NCI-H460 (cell line): ENCODE data around the gene MRPS15. TPM values are rescaled to one million over a fixed set of nuclear protein-coding genes. Genes with fewer than 3 reads are reported as not detected.
"Not testable (repeated sequence)": the region's sequence is repeated elsewhere in the genome, so short reads cannot be mapped to it uniquely, and the experiment has no call there.

Experiments
- DNase-seq: peaks from one replicate; pipeline ENCODE4 v3.0.0-alpha.2; 2016; ENCODE audit warnings: low read depth; ENCODE audit errors: extremely low read depth
- polyA plus RNA-seq: library from polyadenylated mRNA; depleted of rRNA; stranded (reverse); fragments of >200 nt; gene quantifications from 2 replicates; pipeline ENCODE4 v1.2.3, GENCODE V29; 2014; cell fraction: nucleus; rRNA removed
- total RNA-seq: library from RNA; depleted of rRNA; stranded (reverse); fragments of >200 nt; shearing (Covaris generic); gene quantifications from 2 replicates; pipeline ENCODE4 v1.2.3, GENCODE V29; 2014; rRNA removed

Gene MRPS15
- 139 and 142 TPM in 2 replicates for total RNA-seq
- 79.4 and 103 TPM in 2 replicates for polyA plus RNA-seq

DNA sequence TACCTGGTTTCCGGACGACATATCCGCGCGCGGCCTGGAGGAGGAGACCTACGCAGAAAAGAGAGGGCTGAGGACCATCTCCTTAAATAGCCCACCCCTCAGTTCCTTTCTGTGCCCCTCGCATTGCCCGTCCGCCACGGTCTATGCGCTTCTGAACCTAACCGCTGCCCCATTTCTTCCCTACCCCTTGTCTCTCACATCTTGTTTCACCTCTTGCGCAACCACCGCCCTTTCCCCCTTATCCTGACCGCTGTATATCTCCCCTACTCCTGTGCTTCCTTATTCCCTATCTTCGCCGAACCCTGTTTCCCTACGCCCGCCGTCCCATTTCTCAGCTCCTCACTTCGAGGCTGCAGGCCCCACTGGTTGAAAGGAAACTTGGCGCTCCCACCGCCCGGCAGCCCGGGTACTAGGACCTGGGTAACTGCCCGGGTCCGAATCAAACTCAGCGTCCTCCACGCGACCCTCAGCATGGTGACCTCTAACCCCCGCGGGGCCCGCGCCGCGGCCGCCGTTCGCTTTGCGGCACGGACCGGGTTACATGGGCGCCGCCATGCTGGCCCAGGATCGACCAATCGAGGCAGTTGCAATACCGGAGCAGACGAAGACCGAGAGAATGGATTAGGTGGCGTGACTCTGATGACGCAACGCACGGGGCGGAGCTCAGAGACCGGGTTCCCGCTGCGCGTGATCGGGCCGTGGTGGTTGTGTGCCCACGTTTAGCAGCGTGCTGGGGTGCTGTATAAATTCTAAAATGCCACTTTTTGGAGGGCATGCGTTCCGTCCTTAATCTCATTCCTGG, at the start of gene MRPS15:
TSS of gene MRPS15 (minus strand) at position 582 of the 802 bp plus-strand sequence. CDS start at position 473, 109 bp downstream.
- peak; percentile 91 for DNase-seq

DNA sequence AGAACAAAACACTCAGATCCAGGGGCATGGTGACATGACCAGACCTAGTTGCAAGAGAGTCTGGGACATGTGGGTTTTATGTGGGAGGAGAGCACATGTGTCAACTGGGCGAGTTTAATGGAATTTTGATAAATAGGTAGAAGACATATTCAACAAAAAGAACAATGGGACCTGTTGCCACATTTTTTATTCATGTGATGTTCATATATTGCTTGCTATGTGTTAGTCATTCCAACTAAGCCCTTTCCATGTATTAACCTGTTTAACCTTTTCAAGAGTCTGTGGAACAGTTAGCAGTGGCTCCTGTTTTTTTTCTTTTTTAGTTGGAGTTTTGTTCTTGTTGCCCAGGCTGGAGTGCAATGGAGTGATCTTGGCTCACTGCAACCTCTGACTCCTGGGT, 48.7 kb upstream of the MRPS15 start:
- DNase-seq: no peak

DNA sequence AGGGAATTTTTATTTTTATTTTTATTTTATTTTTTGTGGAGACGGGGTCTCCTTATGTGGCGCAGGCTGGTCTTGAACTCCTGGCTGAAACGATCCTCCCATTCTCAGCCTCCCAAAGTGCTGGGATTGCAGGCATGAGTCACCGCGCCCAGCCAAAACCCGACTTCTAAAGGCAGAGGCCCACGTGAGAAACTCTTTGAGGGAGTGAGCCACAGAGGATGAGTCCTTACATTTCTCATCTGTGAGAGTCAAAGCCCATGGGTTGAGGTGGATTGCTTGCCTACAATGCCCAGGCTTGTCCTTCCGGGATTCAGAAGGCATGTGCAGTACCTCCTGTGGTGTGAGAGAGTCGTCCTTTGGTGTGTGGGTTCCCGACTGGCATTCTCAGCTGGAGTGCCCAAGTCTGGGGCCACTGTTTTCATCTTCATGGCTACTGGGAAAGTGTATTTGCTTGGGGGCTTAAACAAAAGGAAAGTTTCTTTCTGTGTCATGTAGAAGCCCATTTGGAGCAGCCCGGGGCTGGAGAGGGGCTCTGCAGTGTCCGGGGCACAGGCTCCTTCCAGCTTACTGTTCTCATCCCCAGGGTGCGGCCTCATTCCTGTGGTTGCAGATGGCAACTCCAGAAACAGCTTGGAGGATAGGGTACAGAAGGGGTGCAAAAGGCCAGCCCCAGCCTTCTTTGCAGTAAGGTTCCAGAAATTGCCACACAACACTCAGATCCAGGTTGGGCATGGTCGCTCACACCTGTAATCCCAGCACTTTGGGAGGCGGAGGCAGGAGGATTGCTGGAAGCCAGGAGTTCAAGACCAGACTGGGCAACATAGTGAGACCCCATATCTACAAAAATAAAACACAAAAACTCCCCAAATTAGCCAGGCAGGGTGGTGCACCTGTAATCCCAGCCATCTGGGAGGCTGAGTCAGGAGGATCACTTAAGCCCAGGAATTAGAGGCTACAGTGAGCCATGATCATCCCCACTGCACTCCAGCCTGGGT, 47.9 kb upstream of the MRPS15 start:
- no peak for DNase-seq

DNA sequence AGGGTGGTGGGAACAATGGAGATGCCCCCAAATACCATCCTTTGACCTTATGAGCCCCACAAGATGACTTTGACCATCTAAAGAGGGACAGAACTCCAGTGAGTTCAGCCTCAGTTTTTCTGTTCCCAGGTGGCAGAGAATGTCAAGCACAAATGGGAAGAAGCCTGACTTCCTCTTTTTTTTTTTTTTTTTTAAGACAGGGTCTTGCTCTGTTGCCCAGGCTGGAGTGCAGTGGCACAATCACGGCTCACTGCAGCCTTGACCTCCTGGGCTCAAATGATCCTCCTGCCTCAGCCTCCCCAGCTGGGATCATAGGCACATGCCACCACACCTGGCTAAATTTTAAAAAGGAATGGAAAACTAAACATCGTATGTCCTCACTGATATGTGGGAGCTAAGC, 47.0 kb upstream of the MRPS15 start:
- DNase-seq: not testable (repeated sequence)

DNA sequence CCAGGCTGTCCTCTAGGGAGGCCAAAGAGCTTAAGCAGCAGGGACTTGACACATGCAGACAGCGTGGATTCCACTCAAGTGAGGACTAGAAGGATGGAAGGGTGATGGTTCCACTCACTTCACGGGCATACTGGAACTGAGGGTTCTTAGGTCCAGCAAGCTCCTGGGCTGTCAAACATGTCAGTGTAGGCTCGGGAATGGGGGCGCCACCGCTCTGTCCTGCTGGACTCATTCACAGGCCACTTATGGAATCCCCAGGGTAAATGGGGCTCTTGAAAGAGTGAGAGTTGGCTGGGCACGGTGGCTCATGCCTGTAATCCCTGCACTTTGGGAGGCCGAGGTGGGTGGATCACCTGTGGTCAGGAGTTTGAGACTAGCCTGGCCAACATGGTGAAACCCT, 46.2 kb upstream of the MRPS15 start:
- DNase-seq: no peak

GRCh38 chr1:36508257-36508656, 44.1 kb upstream of the MRPS15 start:
- no peak for DNase-seq

DNA sequence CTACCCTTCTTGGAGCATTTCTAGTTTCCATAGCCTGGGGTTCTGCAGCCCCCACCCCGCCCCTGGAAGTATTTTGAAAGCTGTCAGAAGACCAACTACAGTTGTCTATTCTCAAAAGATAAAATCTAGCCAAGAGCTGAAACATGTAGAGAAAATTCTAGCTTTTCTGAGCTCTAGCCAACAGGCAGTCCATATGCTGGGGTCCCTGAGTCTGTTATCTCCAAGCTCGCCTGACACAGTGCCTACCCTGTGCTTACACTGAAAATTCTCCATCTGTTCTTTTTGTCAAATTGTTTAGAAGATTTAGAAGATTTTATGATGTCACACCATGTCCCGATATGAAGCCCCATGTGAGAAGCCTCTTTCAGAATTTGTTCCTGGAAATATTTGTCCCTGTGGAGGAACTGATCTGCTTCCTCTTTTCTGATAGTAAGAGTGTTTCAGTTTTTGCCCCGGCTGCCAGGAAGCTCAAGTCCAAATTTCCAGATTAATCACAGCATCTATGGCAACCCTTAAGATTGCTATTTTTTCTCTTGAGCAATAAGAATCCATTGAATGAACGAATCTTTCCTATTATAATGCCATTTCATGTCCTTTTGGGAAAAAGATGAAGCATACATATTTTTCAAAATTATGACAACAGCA, 42.2 kb upstream of the MRPS15 start:
- DNase-seq: no peak

DNA sequence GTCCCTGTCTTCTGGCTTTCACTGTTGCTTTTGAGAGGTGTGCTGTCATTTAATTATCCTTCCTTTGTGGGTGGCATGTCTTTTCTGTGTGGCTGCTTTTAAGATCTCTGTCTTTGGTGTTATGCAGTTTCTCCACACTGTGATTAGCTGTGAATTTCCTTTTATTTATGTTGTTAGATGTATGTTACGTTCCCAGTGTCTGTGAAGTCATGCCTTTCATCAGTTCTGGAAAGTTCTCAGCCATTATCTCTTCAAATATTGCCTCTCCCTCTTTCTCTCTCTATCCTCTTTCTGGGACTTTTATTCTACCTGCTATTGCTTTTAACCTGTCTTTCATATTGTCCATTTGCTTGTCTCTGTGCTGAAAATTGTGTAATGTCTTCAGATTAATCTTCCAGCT, 39.5 kb upstream of the MRPS15 start:
- no peak for DNase-seq

DNA sequence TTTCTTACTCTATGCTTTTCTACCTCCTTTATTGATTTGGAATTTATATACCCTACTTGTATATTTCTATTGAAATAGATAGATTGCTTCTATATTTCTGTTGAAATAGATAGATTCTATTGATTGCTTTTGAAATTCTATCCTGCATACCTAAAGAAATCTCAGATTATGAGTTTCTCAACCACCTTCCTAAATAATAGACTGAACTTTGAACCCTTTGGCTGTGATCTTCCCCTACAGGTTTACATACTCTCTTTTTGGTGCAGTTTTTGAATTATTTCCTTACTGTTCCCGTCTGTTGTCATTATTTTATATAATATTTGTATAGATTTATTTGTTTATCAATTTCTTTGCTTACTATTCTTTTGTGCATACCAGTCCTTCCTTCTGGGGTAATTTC, 39.0 kb upstream of the MRPS15 start:
- DNase-seq: no peak

DNA sequence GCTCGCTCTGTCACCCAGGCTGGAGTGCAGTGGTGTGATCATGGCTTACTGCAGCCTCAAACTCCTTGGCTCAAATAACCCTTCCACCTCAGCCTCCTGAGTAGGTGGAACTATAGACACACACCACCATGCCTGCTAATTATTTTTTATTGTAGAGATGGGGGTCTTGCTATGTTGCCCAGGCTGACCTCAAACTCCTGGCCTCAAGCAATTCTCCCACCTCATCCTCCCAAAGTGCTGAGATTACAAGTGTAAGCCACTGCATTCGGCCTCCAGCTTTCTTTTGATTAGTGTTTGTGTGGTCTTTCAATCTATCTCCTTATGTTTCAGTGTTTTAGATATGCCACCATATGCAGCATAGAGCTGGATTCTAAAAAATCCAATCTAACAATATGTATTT, 38.4 kb upstream of the MRPS15 start:
- no peak for DNase-seq

DNA sequence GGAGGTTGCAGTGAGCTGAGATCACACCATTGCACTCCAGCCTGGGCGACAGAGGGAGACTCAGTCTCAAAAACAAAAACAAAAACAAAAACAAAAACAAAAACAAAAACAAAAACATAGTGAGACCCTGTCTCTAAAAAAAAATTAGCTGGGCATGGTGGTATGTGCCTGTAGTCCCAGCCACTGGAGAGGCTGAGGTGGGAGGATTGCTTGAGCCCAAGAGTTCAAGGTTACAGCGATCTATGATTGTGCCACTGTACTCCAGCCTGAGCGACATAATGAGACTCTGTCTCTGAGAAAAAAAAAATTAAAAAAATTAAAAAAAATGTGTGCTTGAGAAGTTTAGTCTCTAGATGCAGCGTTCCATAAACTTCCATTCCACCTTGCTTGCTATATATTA, 37.7 kb upstream of the MRPS15 start:
- DNase-seq: not testable (repeated sequence)

DNA sequence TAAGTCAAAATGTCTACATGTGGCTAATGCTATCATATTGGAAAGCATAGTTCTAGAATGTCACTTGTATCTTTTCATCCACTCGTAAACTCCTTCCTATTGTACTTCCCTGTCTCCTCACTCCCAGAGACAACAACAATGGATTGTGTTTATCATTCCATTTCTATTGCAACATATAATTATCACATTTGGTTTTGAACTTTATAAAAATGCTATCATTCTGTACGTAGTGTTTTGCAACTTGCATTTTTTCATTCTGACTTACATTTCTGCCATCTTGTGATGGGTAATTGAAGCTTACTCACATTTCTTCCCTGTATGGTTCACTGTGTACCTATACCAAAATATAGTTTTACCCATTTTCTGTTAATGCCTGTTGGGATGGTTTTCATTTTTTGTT, 33.0 kb upstream of the MRPS15 start:
- no peak for DNase-seq

- no peak for DNase-seq
Observed at GRCh38 chr1:36494971-36495370, 30.8 kb upstream of the MRPS15 start.

- DNase-seq: no peak
Observed at GRCh38 chr1:36493524-36493923, 29.3 kb upstream of the MRPS15 start.

DNA sequence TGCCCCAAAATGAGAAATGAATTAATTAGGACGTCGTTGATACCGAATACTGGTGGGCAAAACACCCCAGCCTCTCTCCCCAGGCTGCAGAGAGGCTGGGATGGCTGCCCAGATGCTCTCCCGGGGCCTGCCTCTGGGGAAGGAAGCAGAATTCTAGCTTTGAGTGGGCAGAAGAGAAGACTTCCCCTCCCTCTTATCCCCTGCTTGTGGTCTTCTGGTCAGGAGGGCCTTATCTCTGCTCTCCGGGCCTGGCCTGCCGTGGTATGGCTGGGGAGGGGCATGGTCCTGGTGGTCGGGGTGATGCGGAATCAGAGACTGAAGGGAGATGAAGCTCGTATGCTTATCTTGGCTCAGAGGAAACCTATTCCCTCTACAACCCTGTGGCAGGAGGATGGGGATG, 28.3 kb upstream of the MRPS15 start:
- no peak for DNase-seq

- DNase-seq: not testable (repeated sequence)
Observed at GRCh38 chr1:36489258-36490051, 25.3 kb upstream of the MRPS15 start.

GRCh38 chr1:36487906-36488305, 23.7 kb upstream of the MRPS15 start:
- no peak for DNase-seq

DNA sequence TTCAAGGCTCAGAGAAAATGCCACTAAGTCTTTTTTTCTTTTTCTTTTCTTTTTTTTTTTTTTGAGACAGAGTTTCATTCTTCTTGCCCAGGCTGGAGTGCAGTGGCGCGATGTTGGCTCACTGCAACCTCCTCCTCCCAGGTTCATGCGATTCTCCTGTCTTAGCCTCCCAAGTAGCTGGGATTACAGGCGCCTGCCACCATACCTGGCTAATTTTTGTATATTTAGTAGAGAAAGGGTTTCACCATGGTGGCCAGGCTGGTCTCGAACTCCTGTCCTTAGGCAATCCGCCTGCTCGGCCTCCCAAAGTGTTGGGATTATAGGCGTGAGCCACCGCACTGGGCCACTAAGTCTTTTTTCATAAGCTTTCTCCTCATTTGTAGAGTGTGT, 23.1 kb upstream of the MRPS15 start:
- DNase-seq: not testable (repeated sequence)

DNA sequence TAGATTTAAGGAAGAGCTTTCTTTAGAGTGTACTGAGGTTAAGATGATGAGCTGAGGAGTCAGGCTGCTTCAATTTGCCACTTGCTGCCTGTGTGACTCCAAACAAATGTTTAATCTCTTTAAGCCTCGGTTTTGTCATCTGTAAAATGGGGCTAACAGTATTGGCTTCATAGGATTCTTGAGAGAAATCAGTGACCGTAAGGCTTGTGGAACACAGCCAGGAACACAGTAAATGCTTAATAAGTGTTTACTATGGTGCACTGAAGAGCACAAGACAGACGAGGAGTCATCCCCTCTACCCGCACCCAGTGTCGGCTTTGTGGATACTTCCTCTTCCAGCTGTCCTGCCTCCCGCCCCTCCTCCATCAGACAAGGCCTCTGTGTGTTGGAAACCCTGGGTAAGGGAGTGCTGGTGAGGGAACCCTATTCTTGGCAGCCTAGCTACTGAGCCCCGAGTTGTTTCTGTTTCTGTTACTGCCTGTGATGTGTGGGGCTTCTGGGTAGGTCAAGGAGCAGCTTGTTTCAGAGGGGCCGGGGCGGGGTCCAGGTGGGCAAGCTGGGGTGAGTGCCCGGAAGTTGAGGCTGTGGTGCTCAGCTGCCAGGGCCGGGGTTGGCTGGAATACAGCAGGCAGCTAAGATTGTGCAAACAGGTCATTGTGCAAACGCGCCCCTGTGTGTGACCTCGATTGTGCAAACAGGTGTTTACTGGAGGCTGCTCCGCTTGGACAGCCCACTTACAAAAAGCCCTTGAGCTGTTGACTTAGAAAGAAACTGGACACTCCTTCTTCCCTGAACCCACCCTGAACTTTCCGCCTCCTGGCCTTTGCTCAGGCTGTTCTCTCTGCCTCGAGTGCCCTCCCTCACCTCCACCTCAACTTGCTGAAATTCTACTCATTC, 22.5 kb upstream of the MRPS15 start:
- DNase-seq: peak; percentile 22
